HG03460 (cell line): ENCODE measurements around the gene ACSL1.
A peak's percentile ranks its signal among the peaks of the same experiment; 100 is the strongest.

ENCODE experiments used
- ATAC-seq: cut with Tn5 transposase; IDR thresholded peaks from one replicate; pipeline ENCODE4 v1.9.1; 2021; ENCODE audit not compliant: unreplicated experiment

ACSL1 gene

DNA sequence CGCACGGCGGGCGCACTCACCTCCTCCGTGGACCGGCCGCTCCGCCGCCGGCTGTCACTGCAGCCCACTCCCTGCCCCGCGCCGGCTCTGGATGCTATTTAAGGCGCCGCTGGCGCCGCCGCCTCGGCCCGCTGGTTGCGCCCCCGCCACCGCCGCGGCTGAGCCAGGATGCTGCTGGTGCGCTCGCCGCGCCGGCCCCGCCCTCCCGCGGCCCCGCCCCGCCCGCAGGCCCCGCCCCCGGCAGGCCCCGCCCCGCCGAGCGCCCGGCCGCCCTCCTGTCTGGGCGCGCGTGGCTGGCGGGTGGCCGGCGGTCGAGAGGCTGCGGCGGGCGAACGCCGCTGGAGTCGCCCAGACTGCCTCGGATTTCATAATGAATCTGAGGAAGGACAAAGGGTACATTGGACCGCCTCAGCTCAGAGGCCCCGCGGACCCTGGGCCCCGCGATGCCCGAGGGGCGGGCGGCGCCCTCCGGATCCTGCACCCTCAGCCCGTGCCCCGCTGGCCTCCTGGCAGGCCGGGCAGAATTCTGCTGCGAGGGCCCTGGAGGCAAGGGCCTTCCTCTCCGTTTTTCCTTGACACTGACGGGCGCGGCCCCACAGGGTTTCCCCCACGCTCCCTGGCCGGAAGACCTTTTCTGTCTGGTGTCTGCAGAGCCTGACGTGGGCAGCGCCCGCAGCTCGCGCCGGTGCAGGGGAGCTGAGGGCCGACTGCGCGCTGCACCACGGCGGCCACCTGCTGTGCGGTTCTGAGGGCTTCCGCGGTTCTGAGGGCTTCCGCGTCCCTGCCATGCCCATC lies at the start of gene ACSL1:
ACSL1 (minus strand) TSS at position 73 of the 795 bp plus-strand sequence. CDS start 22,454 bp downstream, outside the sequence.
- ATAC-seq = peak; percentile 64

GRCh38 chr4:184873054-184873453 lies 47.3 kb upstream of the ACSL1 start:
- no peak for ATAC-seq

DNA sequence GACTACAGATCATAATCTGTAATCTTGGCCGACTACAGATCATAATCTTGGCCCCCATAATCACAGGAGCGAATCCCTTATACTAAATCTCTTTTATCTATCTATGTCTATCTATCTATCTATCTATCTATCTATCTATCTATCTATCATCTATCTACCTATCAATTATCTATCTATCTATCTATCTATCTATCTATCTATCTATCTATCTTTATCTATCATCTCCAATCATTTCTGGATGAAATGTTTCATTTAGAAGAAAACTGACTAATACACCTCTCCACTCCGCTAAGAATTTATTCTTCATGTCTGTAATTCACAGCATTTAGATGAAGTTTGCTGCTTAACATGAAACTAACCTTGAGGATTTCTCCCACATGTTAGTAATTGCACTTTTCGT lies 45.0 kb upstream of the ACSL1 start:
- no peak for ATAC-seq

- ATAC-seq = no peak
Measured at GRCh38 chr4:184868623-184869022, 42.9 kb upstream of the ACSL1 start.

DNA sequence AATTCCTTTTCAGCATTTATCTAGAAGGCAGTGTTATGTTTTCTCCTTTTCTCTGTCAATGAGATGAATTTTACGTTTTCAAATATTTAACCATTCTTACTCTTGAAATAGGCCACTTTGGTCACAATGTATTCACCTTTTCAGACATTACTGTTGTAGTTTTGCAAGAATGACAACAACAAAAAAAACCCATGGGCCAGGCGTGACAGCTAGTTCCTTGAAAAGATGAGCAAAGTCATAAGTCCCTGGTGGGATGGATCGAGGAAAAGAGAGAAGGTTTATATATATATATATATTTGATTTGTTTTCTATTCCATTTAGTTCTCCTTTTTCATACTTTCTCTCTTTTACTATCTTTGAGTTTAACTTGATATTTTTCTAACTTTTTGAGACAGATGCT lies 38.1 kb upstream of the ACSL1 start:
- no peak for ATAC-seq

DNA sequence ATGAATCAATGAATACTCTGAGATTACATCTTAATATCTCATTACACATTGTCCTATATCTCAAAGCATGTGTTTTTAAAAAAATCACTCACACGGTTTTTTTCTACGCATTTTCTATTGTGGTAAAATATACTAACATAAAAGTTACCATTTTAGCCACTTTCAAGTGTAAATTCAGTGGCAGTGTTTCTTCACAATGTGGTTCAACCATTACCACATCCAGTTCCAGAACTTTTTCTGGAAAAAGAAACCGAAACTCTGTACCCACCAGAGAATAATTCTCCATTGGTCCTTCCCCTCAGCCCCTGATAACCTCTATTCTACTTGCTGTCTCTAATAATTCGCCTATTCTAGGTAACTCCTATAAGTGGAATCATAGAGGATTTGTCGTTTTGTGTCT lies 35.3 kb upstream of the ACSL1 start:
- ATAC-seq = no peak

GRCh38 chr4:184860018-184860779 lies 34.4 kb upstream of the ACSL1 start:
- peak; percentile 70 for ATAC-seq

GRCh38 chr4:184857441-184858121 lies 31.8 kb upstream of the ACSL1 start:
- no peak for ATAC-seq

- ATAC-seq = no peak
Measured at GRCh38 chr4:184856277-184856609, 30.5 kb upstream of the ACSL1 start.

DNA sequence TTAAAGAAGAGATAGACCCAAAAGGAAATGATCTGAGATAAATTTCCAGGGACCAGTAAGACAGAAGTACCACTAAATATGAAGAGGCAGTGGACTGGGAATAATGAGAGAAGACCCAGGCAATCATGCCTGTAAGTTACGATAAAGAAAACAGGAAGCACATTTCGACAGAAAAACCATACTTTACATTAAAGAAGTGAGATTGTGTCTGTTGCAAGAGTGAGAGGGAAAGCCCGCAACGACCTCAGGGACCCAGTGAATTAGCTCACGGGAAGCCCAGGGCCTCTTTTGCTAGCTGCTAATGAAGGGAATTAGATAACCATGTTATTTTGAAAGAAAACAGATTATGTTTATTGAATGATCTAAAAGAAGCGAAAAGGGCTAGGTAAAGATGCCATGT lies 28.9 kb upstream of the ACSL1 start:
- ATAC-seq = no peak

DNA sequence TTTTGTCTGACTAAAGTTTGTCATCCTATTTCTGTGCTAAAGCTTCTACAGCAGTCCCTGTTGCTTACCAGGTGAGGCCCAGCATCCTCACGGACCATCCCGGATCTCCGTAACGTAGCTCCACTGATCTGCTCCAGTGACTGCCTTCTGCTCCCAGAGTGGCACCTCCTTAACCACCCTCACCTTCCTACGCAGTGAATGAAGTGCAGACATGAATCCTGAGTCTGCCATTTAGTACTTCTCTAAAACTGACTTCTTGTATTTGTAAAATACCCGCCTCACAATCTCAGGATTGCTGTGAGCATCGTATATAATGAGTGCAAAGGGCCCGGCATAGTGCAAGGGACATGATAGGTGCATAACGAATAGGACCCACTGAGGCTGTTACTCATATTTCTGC lies 27.7 kb upstream of the ACSL1 start:
- no peak for ATAC-seq

GRCh38 chr4:184851886-184852285 lies 26.1 kb upstream of the ACSL1 start:
- ATAC-seq = no peak

DNA sequence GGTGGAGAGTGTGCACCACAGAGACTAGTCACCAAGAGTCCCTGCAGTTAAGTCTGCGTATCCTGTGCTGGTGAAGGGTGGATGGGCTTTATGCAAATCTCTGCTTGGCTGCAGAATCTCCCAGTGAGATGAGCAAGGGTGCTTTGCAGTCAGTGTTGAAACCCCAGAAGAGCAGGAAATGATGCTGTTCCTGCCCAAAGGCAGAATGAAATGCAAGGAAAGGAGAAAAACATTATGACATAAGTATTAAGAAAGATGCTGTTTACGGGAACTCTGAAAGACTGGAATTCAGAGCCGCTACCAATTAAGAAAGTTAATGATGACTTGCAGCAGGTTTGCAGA lies 25.4 kb upstream of the ACSL1 start:
- peak; percentile 84 for ATAC-seq

GRCh38 chr4:184850431-184851199 lies 24.8 kb upstream of the ACSL1 start:
- peak; percentile 32 for ATAC-seq

DNA sequence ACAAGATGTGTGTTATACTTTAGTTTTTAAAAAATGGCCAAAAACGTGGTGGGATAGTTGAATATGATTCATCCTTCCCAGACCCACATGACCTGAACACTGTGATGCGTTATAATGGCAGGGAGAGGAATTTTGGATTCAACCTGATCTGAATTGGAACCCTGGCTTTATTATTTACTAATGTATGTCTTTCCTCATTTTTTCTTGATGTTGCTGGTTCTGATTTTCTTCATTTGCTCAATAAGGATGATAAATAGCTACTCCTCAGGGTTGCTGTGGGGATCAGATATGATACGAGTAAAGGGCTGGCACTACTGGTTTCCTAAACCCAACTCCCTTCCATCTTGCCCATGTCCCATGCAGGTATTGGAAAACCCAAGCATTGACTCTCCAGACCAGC lies 24.2 kb upstream of the ACSL1 start:
- no peak for ATAC-seq

- ATAC-seq = no peak
Measured at GRCh38 chr4:184849185-184849584, 23.4 kb upstream of the ACSL1 start.

GRCh38 chr4:184848510-184848909 lies 22.7 kb upstream of the ACSL1 start:
- no peak for ATAC-seq

GRCh38 chr4:184846531-184846930 lies 20.8 kb upstream of the ACSL1 start:
- ATAC-seq = no peak

DNA sequence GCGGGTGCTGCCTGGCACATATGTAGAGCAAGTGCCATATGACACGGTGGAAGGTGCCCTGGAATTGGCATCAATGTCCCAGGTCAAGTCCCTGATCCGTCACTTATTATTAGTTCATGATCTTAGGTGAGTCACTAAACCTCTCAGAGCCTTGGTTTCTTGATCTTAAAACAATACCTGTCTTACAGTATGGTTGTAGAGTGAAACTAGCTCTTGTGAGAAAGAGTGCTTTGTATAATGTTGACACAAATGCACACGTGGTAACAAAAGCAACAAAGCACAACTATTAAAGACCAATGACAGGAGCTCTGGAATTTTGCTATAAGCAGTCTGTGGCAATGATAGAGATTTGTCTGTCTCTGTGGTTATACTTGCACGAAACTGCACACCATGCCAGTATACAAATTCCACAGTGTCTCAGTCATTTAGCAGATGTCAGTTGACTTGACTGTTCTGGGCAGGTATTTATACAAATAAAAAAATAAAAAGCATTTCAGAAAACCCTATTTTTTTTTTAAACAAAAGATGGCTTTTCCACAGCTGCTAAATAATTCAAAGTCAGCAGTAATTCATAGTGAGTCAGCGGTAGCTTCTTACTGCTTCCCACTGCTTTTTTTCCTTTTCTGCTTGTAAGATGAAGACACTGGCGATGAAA lies 19.7 kb upstream of the ACSL1 start:
- peak; percentile 47 for ATAC-seq

- ATAC-seq = no peak
Measured at GRCh38 chr4:184844742-184845141, 19.0 kb upstream of the ACSL1 start.
